ENCODE measurements around the gene PROS1. TPM values are rescaled to one million over a fixed set of nuclear protein-coding genes. Genes with fewer than 3 reads are reported as not detected.
"Not testable (repeated sequence)": the region's sequence is repeated elsewhere in the genome, so short reads cannot be mapped to it uniquely, and the experiment has no call there.

Gene PROS1
- total RNA-seq, 2 experiments from 2014 or later: 0.09 TPM; not detected in 1

DNA sequence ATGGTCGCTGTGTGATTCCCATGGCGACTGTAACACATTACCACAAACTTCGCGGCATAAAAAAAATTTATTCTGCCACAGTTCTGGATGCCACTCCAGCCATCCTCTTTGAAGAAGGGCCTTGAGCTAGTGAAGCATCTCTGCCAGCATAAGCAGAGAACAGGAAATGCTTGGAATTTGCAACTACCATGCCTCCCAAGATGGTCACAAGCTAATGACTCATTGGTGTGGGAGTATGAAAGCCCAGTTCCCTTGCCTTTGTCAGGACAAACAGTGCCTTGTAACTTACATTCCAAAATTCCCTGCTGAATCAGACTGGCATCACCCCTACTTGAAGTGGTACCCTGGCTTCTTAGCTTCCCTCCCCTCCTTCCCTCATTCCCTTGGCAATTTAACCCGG lies 129.7 kb downstream of the PROS1 start:
- Histone ChIP-seq H4K20me1 (ENCODE audit: insufficient read depth, low read length) (no peaks in the 10 kb centered on the region), H3K4me3 (ENCODE audit: low read depth, low read length, poor library complexity, severe bottlenecking) (no peak overlapping the region), H2AFZ (ENCODE audit: low read length) (no peak overlapping the region), H3K9me3 (ENCODE audit: low read length) (no peaks in the 10 kb centered on the region), H3K36me3 (ENCODE audit: insufficient read depth, low read length) (no peaks in the 10 kb centered on the region), H3K9me2 (ENCODE audit: insufficient read depth, low read length) (no peaks in the 10 kb centered on the region), H3K27ac (ENCODE audit: low read depth, low read length, poor library complexity, severe bottlenecking) (no peak overlapping the region), H3K79me2 (ENCODE audit: insufficient read depth, low read depth, low read length) (no peaks in the 10 kb centered on the region), H3K4me1 (ENCODE audit: insufficient read depth, low read length, poor library complexity, severe bottlenecking) (no peaks in the 10 kb centered on the region), H3K4me2 (ENCODE audit: low read length) (no peak overlapping the region)
- no TSS peak for BruUV-seq (replicated peaks)
- DNase-seq (ENCODE audit: low spot score): no peak
- ChIA-PET CTCF (ENCODE audit: unreplicated experiment) (no interaction called here), POLR2A (no interaction called here)
- TF ChIP-seq, protein P1, sequence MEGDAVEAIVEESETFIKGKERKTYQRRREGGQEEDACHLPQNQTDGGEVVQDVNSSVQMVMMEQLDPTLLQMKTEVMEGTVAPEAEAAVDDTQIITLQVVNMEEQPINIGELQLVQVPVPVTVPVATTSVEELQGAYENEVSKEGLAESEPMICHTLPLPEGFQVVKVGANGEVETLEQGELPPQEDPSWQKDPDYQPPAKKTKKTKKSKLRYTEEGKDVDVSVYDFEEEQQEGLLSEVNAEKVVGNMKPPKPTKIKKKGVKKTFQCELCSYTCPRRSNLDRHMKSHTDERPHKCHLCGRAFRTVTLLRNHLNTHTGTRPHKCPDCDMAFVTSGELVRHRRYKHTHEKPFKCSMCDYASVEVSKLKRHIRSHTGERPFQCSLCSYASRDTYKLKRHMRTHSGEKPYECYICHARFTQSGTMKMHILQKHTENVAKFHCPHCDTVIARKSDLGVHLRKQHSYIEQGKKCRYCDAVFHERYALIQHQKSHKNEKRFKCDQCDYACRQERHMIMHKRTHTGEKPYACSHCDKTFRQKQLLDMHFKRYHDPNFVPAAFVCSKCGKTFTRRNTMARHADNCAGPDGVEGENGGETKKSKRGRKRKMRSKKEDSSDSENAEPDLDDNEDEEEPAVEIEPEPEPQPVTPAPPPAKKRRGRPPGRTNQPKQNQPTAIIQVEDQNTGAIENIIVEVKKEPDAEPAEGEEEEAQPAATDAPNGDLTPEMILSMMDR (conservative IDR thresholded peaks at IDR 0.05; ENCODE audit: low read length): no peak
- no peak for TF ChIP-seq EZH2phosphoT487 (IDR thresholded peaks at IDR 0.05; ENCODE audit: borderline replicate concordance, low read depth, low read length)
- intact Hi-C loops (cut with micrococcal nuclease; ENCODE audit: unreplicated experiment): loop anchor here (10.0 kb wide), 1 partner anchor 49 kb away; no protein-coding TSS in a partner anchor

DNA sequence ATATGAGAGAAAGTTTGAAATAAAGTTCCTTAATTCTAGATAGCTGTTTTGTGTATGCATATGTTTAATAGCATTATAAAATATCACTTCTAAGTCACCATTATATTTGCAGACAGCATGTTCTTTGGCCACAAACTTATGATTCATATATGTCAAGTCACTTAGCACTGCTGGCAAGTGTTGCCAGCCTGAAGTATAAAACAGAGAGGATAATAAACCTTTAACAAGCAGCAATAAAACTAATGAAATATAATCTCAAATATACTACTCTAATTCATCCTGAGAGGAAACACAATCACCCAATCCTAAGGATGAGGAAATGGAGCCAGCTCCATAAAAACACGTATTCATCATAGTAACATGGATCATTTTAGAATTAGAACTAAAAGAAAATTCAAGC lies 134.5 kb downstream of the PROS1 start:
- DNase-seq (ENCODE audit: low spot score); CTCF ChIA-PET (ENCODE audit: unreplicated experiment); BruUV-seq (replicated peaks); H3K36me3 ChIP-seq (ENCODE audit: insufficient read depth, low read length); H3K4me1 ChIP-seq (ENCODE audit: insufficient read depth, low read length, poor library complexity, severe bottlenecking); H3K4me2 ChIP-seq (ENCODE audit: low read length); H3K4me3 ChIP-seq (ENCODE audit: low read depth, low read length, poor library complexity, severe bottlenecking); H3K9me2 ChIP-seq (ENCODE audit: insufficient read depth, low read length); H3K9me3 ChIP-seq (ENCODE audit: low read length); H4K20me1 ChIP-seq (ENCODE audit: insufficient read depth, low read length); H3K27ac ChIP-seq (ENCODE audit: low read depth, low read length, poor library complexity, severe bottlenecking); POLR2A ChIA-PET; intact Hi-C loops (cut with micrococcal nuclease; ENCODE audit: unreplicated experiment); H2AFZ ChIP-seq (ENCODE audit: low read length); H3K79me2 ChIP-seq (ENCODE audit: insufficient read depth, low read depth, low read length): not testable (repeated sequence)

Small RNAs within 50 kb of the gene (small RNA-seq; reads per million reads assigned to genes)
- gene RF00019 (not detected), gene RNU6-488P (not detected), gene RNU6-511P (not detected)

Other genes with a start within 250 kb of the PROS1 start
- 5.4 and 5.9 TPM in 2 replicates for gene ARL13B, start 6.3 kb upstream of the PROS1 start, total RNA-seq (2014; rRNA removed; shearing (Covaris generic))
- 11.3 and 12.0 TPM in 2 replicates for gene ARL13B, start 6.3 kb upstream of the PROS1 start, total RNA-seq (2022)
- not detected in 2 replicates for gene STX19, start 54.7 kb upstream of the PROS1 start, total RNA-seq (2014; rRNA removed; shearing (Covaris generic))
- not detected in 2 replicates for gene STX19, start 54.7 kb upstream of the PROS1 start, total RNA-seq (2022)
- gene DHFR2, start 89.0 kb upstream of the PROS1 start, total RNA-seq (2014; rRNA removed; shearing (Covaris generic)): 4.5 and 5.0 TPM in 2 replicates
- gene DHFR2, start 89.0 kb upstream of the PROS1 start, total RNA-seq (2022): 5.7 and 8.2 TPM in 2 replicates
- gene NSUN3, start 89.2 kb upstream of the PROS1 start, total RNA-seq (2014; rRNA removed; shearing (Covaris generic)): 10.4 and 16.4 TPM in 2 replicates
- gene NSUN3, start 89.2 kb upstream of the PROS1 start, total RNA-seq (2022): 13.5 and 17.7 TPM in 2 replicates